ENCODE measurements around the gene SLC26A1.

DNA sequence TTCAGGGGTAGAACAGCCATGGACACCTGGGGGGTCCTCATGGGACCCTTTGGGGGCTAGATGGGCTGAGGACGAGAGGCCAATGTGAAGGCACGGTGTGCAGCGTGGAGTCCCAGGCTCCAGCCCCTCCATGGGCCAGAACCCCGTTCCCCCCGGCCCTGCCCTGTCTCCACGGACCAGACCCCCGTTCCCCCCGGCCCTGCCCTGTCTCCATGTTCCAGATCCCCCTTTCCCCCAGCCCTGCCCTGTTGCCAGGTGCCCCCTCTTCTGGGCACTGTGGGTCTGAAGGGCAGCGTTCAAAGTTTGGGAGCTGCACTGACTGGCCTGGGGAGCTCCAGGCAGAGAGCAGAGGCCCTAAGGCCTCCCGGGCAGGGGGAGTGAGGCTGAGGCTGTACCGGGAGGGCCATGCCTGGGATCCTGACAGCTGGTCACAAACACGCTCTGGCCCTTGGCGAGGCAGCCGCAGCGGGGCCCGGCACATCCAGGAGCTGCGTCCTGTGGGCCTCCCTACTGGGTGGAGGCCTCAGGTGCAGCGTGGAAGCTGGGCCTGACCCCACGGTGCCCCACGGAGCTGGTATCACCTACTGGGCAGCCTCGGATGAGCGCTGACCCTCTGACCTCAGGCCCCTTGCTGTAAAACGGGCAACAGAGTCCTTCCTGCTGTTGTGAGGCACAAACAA lies 28.7 kb downstream of the SLC26A1 start:
- TF ChIP-seq ZNF274 (IDR thresholded peaks at IDR 0.05; ENCODE audit: low read depth, low read length) = no peak
- no peak for TF ChIP-seq SUZ12 (IDR thresholded peaks at IDR 0.05; ENCODE audit: extremely low read depth, insufficient read depth, insufficient read length)
- TF ChIP-seq YY1 (IDR thresholded peaks at IDR 0.05; ENCODE audit: insufficient read depth, insufficient read length) = no peak

All from NT2/D1 (cell line).